ENCODE results near the gene PALLD. TPM values are rescaled to one million over a fixed set of nuclear protein-coding genes. Genes with fewer than 3 reads are reported as not detected.

The PALLD gene
- total RNA-seq, 4 donors from 2014 or later: 60.2 to 437 (median 118) TPM

DNA sequence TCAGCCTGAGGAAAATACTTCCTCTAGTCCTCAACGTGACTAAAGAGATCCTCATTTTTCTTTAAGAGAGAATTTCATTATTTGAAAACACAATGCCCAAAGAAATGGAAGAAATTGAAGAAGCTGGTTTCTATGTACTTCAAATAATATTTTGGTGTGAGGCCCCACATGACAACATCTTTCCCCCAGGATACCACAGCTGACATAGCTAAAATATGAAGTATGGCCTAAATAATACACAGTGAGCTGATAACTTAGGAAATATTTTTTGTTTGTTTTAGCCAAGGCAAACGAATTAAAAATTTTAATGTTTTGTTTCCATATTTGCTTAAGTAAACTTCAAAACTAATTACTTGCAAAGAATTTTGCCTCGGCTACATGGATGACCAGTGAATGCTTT, 364.0 kb downstream of the PALLD start:
- Histone ChIP-seq H3K27me3 (no peaks in the 10 kb centered on the region), H3K27ac (peak overlapping the region in 3 of 4 donors; percentile 50 to 76 (median 51)), H3K4me3 (no peak overlapping the region), H3K9me3 (no peaks in the 10 kb centered on the region), H3K4me1 (peaks cover 0 to 52% (median 4%) of the 10 kb centered on the region in 3 donors), H3K36me3 (peaks cover 0 to 14% (median 0%) of the 10 kb centered on the region in 3 donors)
- intact Hi-C loops (cut with DNase I): no loop called here
- WGBS, 2 donors: 51 to 65% methylated on average over 3 of the region's 3 CpGs
- no peak for DNase-seq
- no peak for TF ChIP-seq POLR2A (IDR thresholded peaks at IDR 0.05)
- TF ChIP-seq, protein P1, sequence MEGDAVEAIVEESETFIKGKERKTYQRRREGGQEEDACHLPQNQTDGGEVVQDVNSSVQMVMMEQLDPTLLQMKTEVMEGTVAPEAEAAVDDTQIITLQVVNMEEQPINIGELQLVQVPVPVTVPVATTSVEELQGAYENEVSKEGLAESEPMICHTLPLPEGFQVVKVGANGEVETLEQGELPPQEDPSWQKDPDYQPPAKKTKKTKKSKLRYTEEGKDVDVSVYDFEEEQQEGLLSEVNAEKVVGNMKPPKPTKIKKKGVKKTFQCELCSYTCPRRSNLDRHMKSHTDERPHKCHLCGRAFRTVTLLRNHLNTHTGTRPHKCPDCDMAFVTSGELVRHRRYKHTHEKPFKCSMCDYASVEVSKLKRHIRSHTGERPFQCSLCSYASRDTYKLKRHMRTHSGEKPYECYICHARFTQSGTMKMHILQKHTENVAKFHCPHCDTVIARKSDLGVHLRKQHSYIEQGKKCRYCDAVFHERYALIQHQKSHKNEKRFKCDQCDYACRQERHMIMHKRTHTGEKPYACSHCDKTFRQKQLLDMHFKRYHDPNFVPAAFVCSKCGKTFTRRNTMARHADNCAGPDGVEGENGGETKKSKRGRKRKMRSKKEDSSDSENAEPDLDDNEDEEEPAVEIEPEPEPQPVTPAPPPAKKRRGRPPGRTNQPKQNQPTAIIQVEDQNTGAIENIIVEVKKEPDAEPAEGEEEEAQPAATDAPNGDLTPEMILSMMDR (IDR thresholded peaks at IDR 0.05): no peak

DNA sequence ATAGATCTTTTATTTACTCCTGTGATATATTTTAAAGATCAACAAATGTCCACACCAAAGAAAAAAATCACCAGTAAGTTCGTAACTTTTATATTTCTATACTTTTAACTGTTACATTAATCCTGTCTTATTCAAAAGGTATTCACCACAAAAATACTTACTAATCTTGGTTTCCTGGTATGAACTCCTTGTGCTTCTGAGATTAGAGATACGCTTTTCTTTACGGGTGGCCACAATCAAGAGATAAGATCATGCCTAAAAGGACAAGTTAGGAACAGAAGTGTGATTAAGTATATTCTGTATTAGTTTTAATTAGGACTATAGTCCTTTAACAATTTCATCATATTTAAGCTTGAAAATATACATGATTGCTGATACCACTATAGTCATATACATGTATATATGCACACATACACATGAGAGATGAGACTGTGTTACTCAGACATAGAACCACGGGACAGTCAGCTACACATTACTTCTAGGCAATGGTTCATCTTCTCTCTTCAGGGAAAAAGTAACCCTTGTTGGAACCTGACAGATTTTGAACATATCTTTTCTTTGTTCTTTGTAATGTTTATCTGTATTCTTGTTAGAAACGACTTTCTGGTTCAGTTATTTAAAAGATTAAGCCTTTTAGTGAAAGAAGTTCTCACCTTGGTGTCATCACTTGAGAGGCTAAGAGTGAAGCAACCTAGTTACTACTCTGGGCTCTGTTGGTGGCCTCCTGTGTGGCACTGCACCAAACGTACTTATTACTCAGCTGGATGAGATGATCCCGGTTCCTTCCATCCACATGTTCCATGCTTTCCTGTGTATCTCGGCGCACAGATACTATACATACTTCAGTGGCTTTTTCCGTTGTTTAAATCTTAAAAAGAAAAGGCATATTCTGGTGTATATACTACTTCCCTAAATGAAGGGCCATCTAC, 367.1 kb downstream of the PALLD start:
- peaks cover 0 to 10% (median 0%) of the 10 kb centered on the region in 3 donors for H3K36me3 ChIP-seq
- no peak for DNase-seq
- no peaks in the 10 kb centered on the region for H3K27me3 ChIP-seq
- no peak overlapping the region for H3K4me3 ChIP-seq
- intact Hi-C loops (cut with DNase I): no loop called here
- TF ChIP-seq POLR2A (IDR thresholded peaks at IDR 0.05): no peak
- TF ChIP-seq, protein P1 (IDR thresholded peaks at IDR 0.05): no peak
- no peaks in the 10 kb centered on the region for H3K9me3 ChIP-seq
- no peak overlapping the region for H3K27ac ChIP-seq
- WGBS, 2 donors: 62 to 69% methylated on average over 10 of the region's 10 CpGs
- H3K4me1 ChIP-seq: peaks cover 3 to 52% (median 17%) of the 10 kb centered on the region in 3 donors

DNA sequence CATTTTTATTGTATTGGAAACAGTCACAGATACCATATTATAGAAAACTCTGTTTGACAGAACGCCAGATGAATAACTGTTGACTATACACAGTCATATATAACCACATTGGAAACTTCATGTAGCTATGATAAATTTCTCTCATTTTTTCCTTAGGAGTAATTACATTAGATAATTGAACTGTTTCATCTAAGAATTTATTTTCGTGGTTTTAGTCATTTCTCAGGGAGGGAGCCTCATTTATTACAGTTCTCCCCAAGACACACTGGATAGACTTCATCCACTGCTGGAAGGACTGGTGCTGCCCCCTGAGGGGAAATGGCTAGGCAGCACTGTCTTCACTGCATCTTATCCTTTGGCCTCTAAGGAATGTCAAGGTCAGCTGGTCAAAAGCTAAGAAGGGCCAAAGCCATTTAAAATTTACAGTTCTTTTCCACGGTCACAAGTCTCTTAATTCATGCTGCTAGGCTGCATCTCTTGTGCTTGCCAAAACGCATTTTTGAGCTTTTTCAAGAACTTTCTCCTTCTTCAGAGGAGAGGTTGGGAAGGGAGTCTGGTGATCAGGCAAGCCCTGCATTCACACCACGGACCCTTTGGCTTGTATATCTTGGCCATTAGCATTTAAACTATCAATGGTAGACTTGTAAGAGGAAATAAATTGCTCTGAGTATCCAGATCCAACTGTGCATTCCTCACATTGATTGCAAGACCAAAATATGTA, 368.1 kb downstream of the PALLD start:
- Histone ChIP-seq H3K4me1 (peaks cover 3 to 49% (median 18%) of the 10 kb centered on the region in 3 donors), H3K36me3 (peaks cover 0 to 10% (median 0%) of the 10 kb centered on the region in 3 donors), H3K9me3 (no peaks in the 10 kb centered on the region), H3K4me3 (no peak overlapping the region), H3K27me3 (no peaks in the 10 kb centered on the region), H3K27ac (peak overlapping the region in 3 of 4 donors; percentile 6 to 19 (median 7))
- TF ChIP-seq, protein P1 (IDR thresholded peaks at IDR 0.05): no peak
- TF ChIP-seq POLR2A (IDR thresholded peaks at IDR 0.05): no peak
- no peak for DNase-seq
- 60 to 70% methylated on average over 5 of the region's 5 CpGs for WGBS, 2 donors
- intact Hi-C loops (cut with DNase I): no loop called here

DNA sequence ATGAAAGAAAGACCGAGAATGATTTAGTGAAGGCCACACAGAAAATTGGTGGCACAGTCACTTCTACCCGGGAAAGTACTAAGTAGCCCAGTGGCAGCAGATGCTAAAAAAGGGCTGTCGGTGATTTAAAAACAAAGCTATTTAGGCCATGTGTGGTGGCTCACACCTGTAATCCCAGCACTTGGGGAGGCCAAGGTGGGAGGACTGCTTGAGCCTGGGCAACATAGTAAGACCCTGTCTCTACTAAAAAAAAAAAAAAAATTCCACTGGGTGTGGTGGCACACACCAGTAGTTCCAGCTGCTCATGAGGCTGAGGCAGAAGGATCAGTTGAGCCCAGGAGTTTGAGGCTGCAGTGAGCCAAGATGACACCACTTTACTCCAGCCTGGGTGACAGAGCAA, 369.0 kb downstream of the PALLD start:
- no peaks in the 10 kb centered on the region for H3K9me3 ChIP-seq
- intact Hi-C loops (cut with DNase I): no loop called here
- H3K4me1 ChIP-seq: peaks cover 3 to 42% (median 18%) of the 10 kb centered on the region in 3 donors
- peaks cover 0 to 10% (median 0%) of the 10 kb centered on the region in 3 donors for H3K36me3 ChIP-seq
- no peak overlapping the region for H3K4me3 ChIP-seq
- H3K27me3 ChIP-seq: no peaks in the 10 kb centered on the region
- TF ChIP-seq, protein P1 (IDR thresholded peaks at IDR 0.05): no peak
- TF ChIP-seq POLR2A (IDR thresholded peaks at IDR 0.05): no peak
- WGBS, 2 donors: 81 to 91% methylated on average over 3 of the region's 3 CpGs
- DNase-seq: no peak
- peak overlapping the region in 1 of 4 donors; percentile 1 for H3K27ac ChIP-seq

All from esophagus squamous epithelium (tissue), 5 donors.